Measurements from ENCODE around the gene WRNIP1.
"Not testable (repeated sequence)": the region's sequence is repeated elsewhere in the genome, so short reads cannot be mapped to it uniquely, and the experiment has no call there.

WRNIP1 gene

GRCh38 chr6:2760882-2761842 is 4.0 kb upstream of the WRNIP1 start:
- DNase-seq, result no peak

- not testable (repeated sequence) for DNase-seq
These were observed 2.3 kb upstream of the WRNIP1 start for GRCh38 chr6:2762868-2763267.

GRCh38 chr6:2763345-2763841 is 1.8 kb upstream of the WRNIP1 start:
- no peak for DNase-seq

- DNase-seq, result peak in 1 of 56 donors; percentile 23
These were observed 1.2 kb upstream of the WRNIP1 start for GRCh38 chr6:2763876-2764540.

GRCh38 chr6:2764610-2765165 is 505 bp upstream of the WRNIP1 start:
- peak in 29 of 56 donors; percentile 19 to 81 (median 60) for DNase-seq

- DNase-seq, result peak in 11 of 56 donors; percentile 34 to 70 (median 59)
These were observed 938 bp downstream of the WRNIP1 start for GRCh38 chr6:2765896-2766766.

- no peak for DNase-seq
These were observed 1.8 kb downstream of the WRNIP1 start for GRCh38 chr6:2766767-2767656.

- DNase-seq, result no peak
These were observed 2.7 kb downstream of the WRNIP1 start for GRCh38 chr6:2767657-2768524.

GRCh38 chr6:2768696-2769095 is 3.5 kb downstream of the WRNIP1 start:
- no peak for DNase-seq

- peak in 1 of 56 donors; percentile 71 for DNase-seq
These were observed 5.0 kb downstream of the WRNIP1 start for GRCh38 chr6:2770171-2770570.

- no peak for DNase-seq
These were observed 5.9 kb downstream of the WRNIP1 start for GRCh38 chr6:2771079-2771478.

- no peak for DNase-seq
These were observed 7.6 kb downstream of the WRNIP1 start for GRCh38 chr6:2772840-2773239.

- DNase-seq, result no peak
These were observed 8.3 kb downstream of the WRNIP1 start for GRCh38 chr6:2773449-2773848.

GRCh38 chr6:2775003-2775402 is 9.8 kb downstream of the WRNIP1 start:
- no peak for DNase-seq

- DNase-seq, result no peak
These were observed 12.1 kb downstream of the WRNIP1 start for GRCh38 chr6:2777249-2777648.

- no peak for DNase-seq
These were observed 15.0 kb downstream of the WRNIP1 start for GRCh38 chr6:2780102-2780737.

- no peak for DNase-seq
These were observed 16.6 kb downstream of the WRNIP1 start for GRCh38 chr6:2781685-2782355.

GRCh38 chr6:2782356-2782708 is 17.1 kb downstream of the WRNIP1 start:
- DNase-seq, result no peak
